Neural progenitor cell (in vitro differentiated cells): Measurements from ENCODE around the gene EVC2. TPM values are rescaled to one million over a fixed set of nuclear protein-coding genes. Genes with fewer than 3 reads are reported as not detected.

ENCODE experiments used
- DNase-seq: peaks from one replicate; pipeline ENCODE4 v3.0.0-alpha.2; 2016; ENCODE audit warnings: low spot score
- H2AFZ ChIP-seq: fragments of 200-600 bp; sonication (generic); replicated peaks from 2 replicates; pipeline ENCODE4 v1.6.1; 2016; ENCODE audit warnings: antibody characterized with exemption
- H3F3A ChIP-seq: fragments of 200-600 bp; sonication (generic); 2 replicates; pipeline ENCODE4 v1.6.1; 2016; ENCODE audit warnings: antibody characterized with exemption, low read depth
- H3K27ac ChIP-seq: fragments of 200-600 bp; sonication (generic); 2 replicates; pipeline ENCODE4 v1.5.1; 2016; ENCODE audit warnings: mild to moderate bottlenecking
- H3K27me3 ChIP-seq: fragments of 200-600 bp; sonication (generic); 2 replicates; pipeline ENCODE4 v1.6.1; 2016; ENCODE audit warnings: mild to moderate bottlenecking, moderate library complexity
- H3K36me3 ChIP-seq: fragments of 200-600 bp; sonication (generic); 2 replicates; pipeline ENCODE4 v1.5.1; 2016
- H3K4me1 ChIP-seq: fragments of 200-600 bp; sonication (generic); 2 replicates; pipeline ENCODE4 v1.6.1; 2016; ENCODE audit warnings: mixed run types
- H3K4me2 ChIP-seq: fragments of 200-600 bp; sonication (generic); 2 replicates; pipeline ENCODE4 v1.6.1; 2016
- H3K4me3 ChIP-seq: fragments of 200-600 bp; sonication (generic); 2 replicates; pipeline ENCODE4 v1.5.1; 2016
- H3K79me2 ChIP-seq: fragments of 200-600 bp; sonication (generic); 2 replicates; pipeline ENCODE4 v1.6.1; 2016; ENCODE audit warnings: low read depth
- H3K9ac ChIP-seq: fragments of 200-600 bp; sonication (generic); 2 replicates; pipeline ENCODE4 v1.6.1; 2016
- H3K9me3 ChIP-seq: fragments of 200-600 bp; sonication (generic); 2 replicates; pipeline ENCODE4 v1.5.1; 2016; ENCODE audit warnings: low read depth
- H4K20me1 ChIP-seq: fragments of 200-600 bp; sonication (generic); 2 replicates; pipeline ENCODE4 v1.6.1; 2016; ENCODE audit warnings: low read depth
- H3K27ac Mint-ChIP-seq: 3 replicates; pipeline ENCODE4 v1.8.0; 2021; ENCODE audit warnings: mixed read lengths
- H3K27me3 Mint-ChIP-seq: 2 replicates; pipeline ENCODE4 v1.8.0; 2022; ENCODE audit warnings: low read depth, mild to moderate bottlenecking, inconsistent platforms, moderate library complexity, mixed read lengths; ENCODE audit not compliant: insufficient read depth
- H3K36me3 Mint-ChIP-seq: 3 replicates; pipeline ENCODE4 v1.8.0; 2021; ENCODE audit warnings: mixed read lengths
- H3K4me1 Mint-ChIP-seq: 3 replicates; pipeline ENCODE4 v1.8.0; 2021; ENCODE audit warnings: mixed read lengths
- H3K4me3 Mint-ChIP-seq: 3 replicates; pipeline ENCODE4 v1.8.0; 2021; ENCODE audit warnings: mild to moderate bottlenecking, moderate library complexity, mixed read lengths
- H3K9me3 Mint-ChIP-seq: 3 replicates; pipeline ENCODE4 v1.8.0; 2020; ENCODE audit warnings: mixed read lengths
- EZH2 ChIP-seq: fragments of 200-600 bp; sonication (generic); IDR thresholded peaks from 2 replicates; pipeline ENCODE4 v1.6.1; 2017; ENCODE audit warnings: antibody characterized with exemption, mild to moderate bottlenecking, moderate library complexity
- EZH2phosphoT487 ChIP-seq: fragments of 200-600 bp; sonication (generic); IDR thresholded peaks from 2 replicates; pipeline ENCODE4 v1.6.1; 2017; ENCODE audit warnings: antibody characterized with exemption
- total RNA-seq: library from RNA; depleted of rRNA; stranded (reverse); fragments of >200 nt; gene quantifications from 2 replicates; pipeline ENCODE4 v1.2.3, GENCODE V29; 2015; ENCODE audit warnings: low replicate concordance
- TF ChIP-seq, protein P1 (sequence below): fragments of 200-600 bp; sonication (generic); IDR thresholded peaks from 2 replicates; pipeline ENCODE4 v1.5.1; 2017; ENCODE audit warnings: antibody characterized with exemption, mild to moderate bottlenecking

Gene EVC2
- total RNA-seq, 1 donor from 2014 or later = 6.1 TPM

DNA sequence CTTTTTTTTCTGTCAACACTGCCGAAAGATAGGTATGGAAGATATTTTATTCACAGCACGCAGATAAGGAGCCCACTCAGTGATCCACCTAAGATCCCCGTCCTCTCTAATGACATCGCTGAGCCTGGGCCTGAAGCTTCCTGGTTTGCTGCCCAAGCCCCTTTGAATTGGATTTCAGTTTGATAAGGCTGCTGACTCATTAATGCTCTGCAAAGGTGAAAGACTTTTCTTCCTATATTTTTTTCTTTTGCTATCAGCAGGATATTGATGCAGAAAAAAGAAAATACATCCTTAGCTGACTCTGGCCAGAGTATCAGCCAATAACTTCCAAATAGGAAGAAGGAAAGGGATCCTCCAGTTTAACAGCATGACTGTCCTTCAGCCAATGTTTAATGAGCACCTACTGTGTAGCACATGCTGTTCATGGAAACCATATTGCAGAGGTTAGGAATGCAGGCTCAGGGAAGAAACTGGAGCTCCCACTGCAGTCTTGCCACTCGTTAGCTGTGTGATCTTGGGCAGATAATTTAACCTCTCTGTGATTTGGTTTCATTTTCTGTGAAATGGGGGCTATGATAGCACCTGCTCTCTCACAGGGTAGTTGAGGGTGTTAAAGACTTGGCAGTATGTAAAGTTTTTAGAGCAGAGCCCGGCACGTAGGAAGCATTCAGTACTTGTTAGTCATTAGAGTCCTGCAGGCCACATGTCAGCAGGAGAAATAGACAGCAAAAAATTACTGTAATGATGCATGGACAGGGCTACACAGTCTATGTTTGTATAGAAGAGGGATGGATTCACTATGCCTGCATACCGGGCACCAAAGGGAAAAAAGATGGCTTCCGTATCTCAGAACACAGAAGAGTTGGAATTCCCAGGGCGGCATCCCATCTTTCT, 41.9 kb upstream of the EVC2 start:
- H3K36me3 ChIP-seq = no peaks in the 10 kb centered on the region
- no peak for DNase-seq
- no peak overlapping the region for H3K4me3 Mint-ChIP-seq
- H3K27me3 ChIP-seq = no peaks in the 10 kb centered on the region
- H3K36me3 Mint-ChIP-seq = peaks cover 24% of the 10 kb centered on the region
- H3K9me3 Mint-ChIP-seq = no peaks in the 10 kb centered on the region
- TF ChIP-seq, protein P1, sequence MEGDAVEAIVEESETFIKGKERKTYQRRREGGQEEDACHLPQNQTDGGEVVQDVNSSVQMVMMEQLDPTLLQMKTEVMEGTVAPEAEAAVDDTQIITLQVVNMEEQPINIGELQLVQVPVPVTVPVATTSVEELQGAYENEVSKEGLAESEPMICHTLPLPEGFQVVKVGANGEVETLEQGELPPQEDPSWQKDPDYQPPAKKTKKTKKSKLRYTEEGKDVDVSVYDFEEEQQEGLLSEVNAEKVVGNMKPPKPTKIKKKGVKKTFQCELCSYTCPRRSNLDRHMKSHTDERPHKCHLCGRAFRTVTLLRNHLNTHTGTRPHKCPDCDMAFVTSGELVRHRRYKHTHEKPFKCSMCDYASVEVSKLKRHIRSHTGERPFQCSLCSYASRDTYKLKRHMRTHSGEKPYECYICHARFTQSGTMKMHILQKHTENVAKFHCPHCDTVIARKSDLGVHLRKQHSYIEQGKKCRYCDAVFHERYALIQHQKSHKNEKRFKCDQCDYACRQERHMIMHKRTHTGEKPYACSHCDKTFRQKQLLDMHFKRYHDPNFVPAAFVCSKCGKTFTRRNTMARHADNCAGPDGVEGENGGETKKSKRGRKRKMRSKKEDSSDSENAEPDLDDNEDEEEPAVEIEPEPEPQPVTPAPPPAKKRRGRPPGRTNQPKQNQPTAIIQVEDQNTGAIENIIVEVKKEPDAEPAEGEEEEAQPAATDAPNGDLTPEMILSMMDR = no peak
- no peak for TF ChIP-seq EZH2
- no peak for TF ChIP-seq EZH2phosphoT487
- no peaks in the 10 kb centered on the region for H3K9me3 ChIP-seq
- no peak overlapping the region for H3K4me3 ChIP-seq
- H3F3A ChIP-seq = no peaks in the 10 kb centered on the region
- no peak overlapping the region for H3K9ac ChIP-seq
- H2AFZ ChIP-seq = no peak overlapping the region
- H4K20me1 ChIP-seq = no peaks in the 10 kb centered on the region
- no peaks in the 10 kb centered on the region for H3K27me3 Mint-ChIP-seq
- no peak overlapping the region for H3K27ac ChIP-seq
- H3K27ac Mint-ChIP-seq = peak overlapping the region; percentile 14
- peaks cover 20% of the 10 kb centered on the region for H3K4me1 Mint-ChIP-seq
- no peaks in the 10 kb centered on the region for H3K79me2 ChIP-seq
- no peak overlapping the region for H3K4me2 ChIP-seq
- H3K4me1 ChIP-seq = peaks cover 5% of the 10 kb centered on the region

DNA sequence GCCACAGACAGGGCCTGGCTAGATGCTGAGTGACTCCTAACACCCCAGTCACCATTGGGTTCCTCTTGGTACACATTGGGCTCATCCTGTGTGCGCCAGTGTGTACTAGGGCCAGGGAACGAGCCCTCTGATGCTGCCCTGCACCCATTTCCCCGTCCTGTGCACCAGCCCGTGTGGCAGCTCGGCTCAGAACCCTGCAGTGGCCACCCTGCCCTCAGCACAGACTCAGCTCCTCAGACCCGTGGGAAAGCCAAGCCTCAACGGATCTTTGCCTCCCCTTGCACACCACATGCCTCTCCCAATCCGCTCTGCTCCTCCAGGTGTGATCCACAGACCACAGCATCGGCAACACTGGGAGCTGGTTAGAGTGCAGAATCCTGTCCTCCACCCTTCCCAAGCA, 41.2 kb upstream of the EVC2 start:
- Histone ChIP-seq H3K4me2 (no peak overlapping the region), H3K4me3 (no peak overlapping the region), H3K9ac (no peak overlapping the region), H2AFZ (no peak overlapping the region), H3K27me3 (no peaks in the 10 kb centered on the region), H3F3A (no peaks in the 10 kb centered on the region), H4K20me1 (no peaks in the 10 kb centered on the region), H3K79me2 (no peaks in the 10 kb centered on the region), H3K36me3 (no peaks in the 10 kb centered on the region), H3K27ac (no peak overlapping the region), H3K9me3 (no peaks in the 10 kb centered on the region), H3K4me1 (peaks cover 5% of the 10 kb centered on the region)
- H3K4me3 Mint-ChIP-seq = no peak overlapping the region
- no peaks in the 10 kb centered on the region for H3K27me3 Mint-ChIP-seq
- TF ChIP-seq, protein P1 = no peak
- TF ChIP-seq EZH2phosphoT487 (no peak), EZH2 (no peak)
- H3K4me1 Mint-ChIP-seq = peaks cover 20% of the 10 kb centered on the region
- H3K36me3 Mint-ChIP-seq = peaks cover 24% of the 10 kb centered on the region
- DNase-seq = no peak
- H3K9me3 Mint-ChIP-seq = no peaks in the 10 kb centered on the region
- no peak overlapping the region for H3K27ac Mint-ChIP-seq

DNA sequence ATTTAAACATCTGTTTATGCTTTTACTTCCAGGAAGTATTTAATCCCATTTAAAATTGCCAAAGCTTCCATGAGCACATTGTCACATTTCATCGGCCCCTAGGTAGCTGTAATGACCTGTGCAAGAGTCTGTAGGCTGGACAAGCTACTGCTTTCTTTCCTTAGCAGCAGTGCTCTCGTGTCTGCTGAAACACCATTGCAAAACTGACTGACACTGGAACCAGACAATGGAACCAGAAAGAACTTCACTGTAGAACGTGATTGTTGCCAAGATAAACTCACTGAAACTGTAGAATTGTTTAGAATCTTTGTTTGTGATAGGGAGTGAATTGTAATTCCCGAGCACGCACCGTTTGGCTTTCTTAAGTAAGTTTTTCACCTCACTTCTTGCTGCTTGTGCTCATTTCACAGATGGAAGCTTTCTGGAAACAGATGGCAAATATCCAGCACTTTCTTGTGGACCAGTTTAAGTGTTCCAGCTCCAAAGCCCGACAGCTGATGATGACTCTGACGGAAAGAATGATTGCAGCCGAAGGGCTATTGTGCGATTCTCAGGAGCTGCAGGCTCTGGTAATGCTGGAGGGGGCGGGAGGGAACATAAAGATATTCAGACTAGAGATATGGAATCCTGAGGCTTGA, 39.5 kb upstream of the EVC2 start:
- H3K9me3 Mint-ChIP-seq = no peaks in the 10 kb centered on the region

More for the DNA sequence above, 39.5 kb upstream of the EVC2 start:
- Histone ChIP-seq H3K9me3 (no peaks in the 10 kb centered on the region), H3K27ac (no peak overlapping the region), H3K4me1 (peaks cover 5% of the 10 kb centered on the region), H2AFZ (no peak overlapping the region), H3K36me3 (no peaks in the 10 kb centered on the region), H3F3A (no peaks in the 10 kb centered on the region), H4K20me1 (no peaks in the 10 kb centered on the region), H3K4me2 (no peak overlapping the region), H3K9ac (no peak overlapping the region), H3K4me3 (no peak overlapping the region), H3K79me2 (no peaks in the 10 kb centered on the region), H3K27me3 (no peaks in the 10 kb centered on the region)
- no peak for DNase-seq
- no peak for TF ChIP-seq EZH2
- TF ChIP-seq, protein P1 = no peak
- no peak for TF ChIP-seq EZH2phosphoT487
- no peak overlapping the region for H3K4me3 Mint-ChIP-seq
- peaks cover 19% of the 10 kb centered on the region for H3K36me3 Mint-ChIP-seq
- no peak overlapping the region for H3K27ac Mint-ChIP-seq
- H3K4me1 Mint-ChIP-seq = peaks cover 20% of the 10 kb centered on the region
- no peaks in the 10 kb centered on the region for H3K27me3 Mint-ChIP-seq
